MG63 (cell line): ENCODE results near the gene ZNF213. TPM values are rescaled to one million over a fixed set of nuclear protein-coding genes. Genes with fewer than 3 reads are reported as not detected.
"Not testable (repeated sequence)": the region's sequence is repeated elsewhere in the genome, so short reads cannot be mapped to it uniquely, and the experiment has no call there.

ENCODE experiments used
- DNase-seq: peaks from one replicate; pipeline ENCODE4 v3.0.0-alpha.2; 2020
- H3K27me3 ChIP-seq: fragments of 250-450 bp; sonication (Bioruptor Pico); 2 replicates; pipeline ENCODE4 v1.5.1; 2020; ENCODE audit warnings: mild to moderate bottlenecking, moderate library complexity
- H3K36me3 ChIP-seq: fragments of 250-450 bp; sonication (Bioruptor Pico); 2 replicates; pipeline ENCODE4 v1.5.1; 2020; ENCODE audit warnings: mild to moderate bottlenecking, moderate library complexity
- H3K4me3 ChIP-seq: fragments of 250-450 bp; sonication (Bioruptor Pico); 2 replicates; pipeline ENCODE4 v1.5.1; 2020; ENCODE audit warnings: mild to moderate bottlenecking, moderate library complexity
- H3K9me3 ChIP-seq: fragments of 250-450 bp; sonication (Bioruptor Pico); 2 replicates; pipeline ENCODE4 v1.5.1; 2020; ENCODE audit warnings: mild to moderate bottlenecking, moderate library complexity
- total RNA-seq: library from RNA; depleted of rRNA; stranded (reverse); fragments of >200 nt; shearing (Covaris generic); gene quantifications from 2 replicates; pipeline ENCODE4 v1.2.3, GENCODE V29; 2014; ENCODE audit warnings: low replicate concordance

The ZNF213 gene
- total RNA-seq, 1 experiment from 2014 or later = 2.8 TPM

GRCh38 chr16:3170440-3171180 lies 35.8 kb downstream of the ZNF213 start:
- no peaks in the 10 kb centered on the region for H3K36me3 ChIP-seq
- H3K9me3 ChIP-seq = no peaks in the 10 kb centered on the region
- no peak for DNase-seq
- peaks cover 18% of the 10 kb centered on the region for H3K27me3 ChIP-seq
- H3K4me3 ChIP-seq = no peak overlapping the region

GRCh38 chr16:3171181-3171854 lies 36.5 kb downstream of the ZNF213 start:
- Histone ChIP-seq H3K4me3 (no peak overlapping the region), H3K9me3 (no peaks in the 10 kb centered on the region), H3K36me3 (no peaks in the 10 kb centered on the region), H3K27me3 (peaks cover 18% of the 10 kb centered on the region)
- no peak for DNase-seq

GRCh38 chr16:3171855-3172593 lies 37.2 kb downstream of the ZNF213 start:
- Histone ChIP-seq H3K27me3 (peaks cover 20% of the 10 kb centered on the region), H3K36me3 (no peaks in the 10 kb centered on the region), H3K9me3 (no peaks in the 10 kb centered on the region), H3K4me3 (no peak overlapping the region)
- DNase-seq = peak; percentile 78

GRCh38 chr16:3173892-3174617 lies 39.2 kb downstream of the ZNF213 start:
- H3K27me3 ChIP-seq = peaks cover 20% of the 10 kb centered on the region
- H3K9me3 ChIP-seq = no peaks in the 10 kb centered on the region
- peak overlapping the region; percentile 13; the same call in 1 of the 2 replicates for H3K4me3 ChIP-seq
- H3K36me3 ChIP-seq = no peaks in the 10 kb centered on the region
- DNase-seq = no peak

GRCh38 chr16:3174618-3175148 lies 39.9 kb downstream of the ZNF213 start:
- H3K36me3 ChIP-seq = no peaks in the 10 kb centered on the region
- H3K9me3 ChIP-seq = no peaks in the 10 kb centered on the region
- peaks cover 18% of the 10 kb centered on the region for H3K27me3 ChIP-seq
- DNase-seq = no peak
- H3K4me3 ChIP-seq = peak overlapping the region; percentile 46; the same call in 1 of the 2 replicates

- Histone ChIP-seq H3K36me3 (no peaks in the 10 kb centered on the region), H3K27me3 (peaks cover 11% of the 10 kb centered on the region), H3K9me3 (no peaks in the 10 kb centered on the region), H3K4me3 (peak overlapping the region; percentile 46)
- DNase-seq = peak; percentile 66
Measured at GRCh38 chr16:3175157-3176093, 40.6 kb downstream of the ZNF213 start.

- Histone ChIP-seq H3K36me3 (no peaks in the 10 kb centered on the region), H3K9me3 (no peaks in the 10 kb centered on the region), H3K4me3 (no peak overlapping the region), H3K27me3 (peaks cover 9% of the 10 kb centered on the region)
- DNase-seq = no peak
Measured at GRCh38 chr16:3179651-3180050, 44.8 kb downstream of the ZNF213 start.

- Histone ChIP-seq H3K36me3 (no peaks in the 10 kb centered on the region), H3K27me3 (peaks cover 9% of the 10 kb centered on the region), H3K4me3 (no peak overlapping the region), H3K9me3 (no peaks in the 10 kb centered on the region)
- no peak for DNase-seq
Measured at GRCh38 chr16:3180445-3180878, 45.6 kb downstream of the ZNF213 start.

GRCh38 chr16:3182293-3182607 lies 47.4 kb downstream of the ZNF213 start:
- peak overlapping the region; percentile 61 for H3K4me3 ChIP-seq
- not testable (repeated sequence) for DNase-seq, H3K9me3 ChIP-seq, H3K27me3 ChIP-seq, H3K36me3 ChIP-seq

- Histone ChIP-seq H3K9me3 (no peaks in the 10 kb centered on the region), H3K4me3 (peak overlapping the region; percentile 61), H3K36me3 (no peaks in the 10 kb centered on the region), H3K27me3 (peaks cover 6% of the 10 kb centered on the region)
- DNase-seq = peak; percentile 75
Measured at GRCh38 chr16:3182608-3183444, 48.0 kb downstream of the ZNF213 start.

GRCh38 chr16:3183445-3184139 lies 48.8 kb downstream of the ZNF213 start:
- H3K4me3 ChIP-seq = peak overlapping the region; percentile 61
- peaks cover 6% of the 10 kb centered on the region for H3K27me3 ChIP-seq
- no peaks in the 10 kb centered on the region for H3K9me3 ChIP-seq
- peak; percentile 61 for DNase-seq
- no peaks in the 10 kb centered on the region for H3K36me3 ChIP-seq

- H3K4me3 ChIP-seq = peak overlapping the region; percentile 64
- peaks cover 6% of the 10 kb centered on the region; the same call in 1 of the 2 replicates for H3K27me3 ChIP-seq
- no peaks in the 10 kb centered on the region for H3K36me3 ChIP-seq
- no peak for DNase-seq
- no peaks in the 10 kb centered on the region for H3K9me3 ChIP-seq
Measured at GRCh38 chr16:3186946-3187690, 52.3 kb downstream of the ZNF213 start.

- peak within 1 kb of the TSS; percentile 64 for H3K4me3 ChIP-seq
- DNase-seq = peak; percentile 84
- no peaks in the 10 kb centered on the region for H3K36me3 ChIP-seq
- H3K9me3 ChIP-seq = no peaks in the 10 kb centered on the region
- peaks cover 6% of the 10 kb centered on the region; the same call in 1 of the 2 replicates for H3K27me3 ChIP-seq
Measured at GRCh38 chr16:3187798-3188674, 53.2 kb downstream of the ZNF213 start, which contains the start of gene OR1F1. TSS of gene OR1F1 (plus strand) at chr16:3188204.
